Tongue (tissue), 2 donors: ENCODE data around the gene CTTNBP2. TPM values are rescaled to one million over a fixed set of nuclear protein-coding genes. Genes with fewer than 3 reads are reported as not detected.

Source experiments
- DNase-seq: peaks from one replicate; pipeline ENCODE4 v3.0.0-alpha.2; 2015
- total RNA-seq: library from RNA; depleted of rRNA; stranded (reverse); fragments of >200 nt; gene quantifications from one replicate; pipeline ENCODE4 v1.2.3, GENCODE V29; 2014

CTTNBP2 gene
- total RNA-seq, 1 donor from 2014 or later = 13.1 TPM

GRCh38 chr7:117686311-117686935 lies 186.8 kb downstream of the CTTNBP2 start:
- DNase-seq = no peak

GRCh38 chr7:117685795-117686194 lies 187.4 kb downstream of the CTTNBP2 start:
- no peak for DNase-seq

- no peak for DNase-seq
Observed at GRCh38 chr7:117683430-117684175, 189.6 kb downstream of the CTTNBP2 start.

GRCh38 chr7:117682681-117683385 lies 190.4 kb downstream of the CTTNBP2 start:
- DNase-seq = no peak

GRCh38 chr7:117679120-117679519 lies 194.1 kb downstream of the CTTNBP2 start:
- DNase-seq = no peak

GRCh38 chr7:117675497-117676435 lies 197.5 kb downstream of the CTTNBP2 start:
- DNase-seq = no peak

GRCh38 chr7:117674617-117675016 lies 198.6 kb downstream of the CTTNBP2 start:
- DNase-seq = no peak

GRCh38 chr7:117673839-117674238 lies 199.4 kb downstream of the CTTNBP2 start:
- peak; percentile 37 for DNase-seq

- DNase-seq = peak; percentile 23
Observed at GRCh38 chr7:117673367-117673766, 199.9 kb downstream of the CTTNBP2 start.

GRCh38 chr7:117672453-117672852 lies 200.8 kb downstream of the CTTNBP2 start:
- DNase-seq = peak; percentile 35

- no peak for DNase-seq
Observed at GRCh38 chr7:117669818-117670217, 203.4 kb downstream of the CTTNBP2 start.

GRCh38 chr7:117667456-117667855 lies 205.8 kb downstream of the CTTNBP2 start:
- no peak for DNase-seq

GRCh38 chr7:117666689-117667088 lies 206.6 kb downstream of the CTTNBP2 start:
- DNase-seq = no peak

GRCh38 chr7:117666031-117666430 lies 207.2 kb downstream of the CTTNBP2 start:
- no peak for DNase-seq

- DNase-seq = no peak
Observed at GRCh38 chr7:117665368-117665767, 207.9 kb downstream of the CTTNBP2 start.

GRCh38 chr7:117664047-117664446 lies 209.2 kb downstream of the CTTNBP2 start:
- no peak for DNase-seq

- no peak for DNase-seq
Observed at GRCh38 chr7:117661328-117661727, 211.9 kb downstream of the CTTNBP2 start.
